Fibroblast of mammary gland (primary cell): ENCODE results near the gene MRPS2.
"Not testable (repeated sequence)": the region's sequence is repeated elsewhere in the genome, so short reads cannot be mapped to it uniquely, and the experiment has no call there.

Source experiments
- DNase-seq: peaks from one replicate; pipeline ENCODE4 v3.0.0-alpha.2; 2010; ENCODE audit warnings: low read depth
- H3K4me3 ChIP-seq: 2 replicates; pipeline ENCODE4 v1.5.1; 2011; ENCODE audit warnings: low read depth, mild to moderate bottlenecking, low read length, moderate library complexity; ENCODE audit not compliant: control insufficient read depth
- TF ChIP-seq, protein P1 (sequence below): conservative IDR thresholded peaks from 2 replicates; pipeline ENCODE4 v1.5.1; 2011; ENCODE audit warnings: low read depth, low read length, inconsistent platforms; ENCODE audit not compliant: control insufficient read depth, insufficient read depth

The MRPS2 gene

DNA sequence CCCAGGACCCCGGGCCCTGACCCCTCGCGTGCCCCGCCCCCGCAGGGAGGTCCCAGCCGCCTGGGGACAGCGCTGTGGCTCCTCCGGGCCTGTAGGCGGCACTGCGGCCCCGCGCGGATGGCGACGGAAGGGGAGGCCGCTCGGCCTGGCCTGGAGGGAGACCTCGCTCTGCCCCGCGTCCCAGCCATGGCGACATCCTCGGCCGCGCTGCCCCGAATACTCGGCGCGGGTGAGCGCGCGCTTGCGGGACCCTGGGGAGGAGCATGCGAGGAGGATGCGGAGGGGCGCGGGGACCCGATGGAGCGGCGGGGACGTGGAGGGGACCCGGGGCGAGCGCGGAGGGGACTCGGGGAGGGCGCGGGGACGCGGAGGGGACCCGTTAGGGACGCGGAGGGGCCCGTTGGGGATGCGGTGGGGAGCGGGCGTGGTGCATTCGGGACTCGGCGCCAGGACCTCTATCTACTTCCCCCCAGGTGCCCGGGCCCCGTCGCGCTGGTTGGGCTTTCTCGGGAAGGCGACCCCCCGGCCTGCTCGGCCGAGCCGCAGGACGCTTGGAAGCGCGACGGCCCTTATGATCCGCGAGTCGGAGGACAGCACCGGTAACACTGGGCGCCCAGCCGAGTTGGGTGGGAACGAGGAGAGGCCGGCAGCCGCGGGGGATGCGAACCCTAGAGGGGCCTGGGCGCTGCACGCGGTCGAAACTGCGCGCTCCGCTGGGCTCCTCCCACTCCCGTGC is at the start of gene MRPS2:
TSS of gene MRPS2 (plus strand) at position 158 of the 736 bp plus-strand sequence. CDS start at position 187, 29 bp downstream.
- peak; percentile 77 for DNase-seq
- peak within 1 kb of the TSS; percentile 68 for H3K4me3 ChIP-seq
- TF ChIP-seq, protein P1, sequence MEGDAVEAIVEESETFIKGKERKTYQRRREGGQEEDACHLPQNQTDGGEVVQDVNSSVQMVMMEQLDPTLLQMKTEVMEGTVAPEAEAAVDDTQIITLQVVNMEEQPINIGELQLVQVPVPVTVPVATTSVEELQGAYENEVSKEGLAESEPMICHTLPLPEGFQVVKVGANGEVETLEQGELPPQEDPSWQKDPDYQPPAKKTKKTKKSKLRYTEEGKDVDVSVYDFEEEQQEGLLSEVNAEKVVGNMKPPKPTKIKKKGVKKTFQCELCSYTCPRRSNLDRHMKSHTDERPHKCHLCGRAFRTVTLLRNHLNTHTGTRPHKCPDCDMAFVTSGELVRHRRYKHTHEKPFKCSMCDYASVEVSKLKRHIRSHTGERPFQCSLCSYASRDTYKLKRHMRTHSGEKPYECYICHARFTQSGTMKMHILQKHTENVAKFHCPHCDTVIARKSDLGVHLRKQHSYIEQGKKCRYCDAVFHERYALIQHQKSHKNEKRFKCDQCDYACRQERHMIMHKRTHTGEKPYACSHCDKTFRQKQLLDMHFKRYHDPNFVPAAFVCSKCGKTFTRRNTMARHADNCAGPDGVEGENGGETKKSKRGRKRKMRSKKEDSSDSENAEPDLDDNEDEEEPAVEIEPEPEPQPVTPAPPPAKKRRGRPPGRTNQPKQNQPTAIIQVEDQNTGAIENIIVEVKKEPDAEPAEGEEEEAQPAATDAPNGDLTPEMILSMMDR, result peak; percentile 43

DNA sequence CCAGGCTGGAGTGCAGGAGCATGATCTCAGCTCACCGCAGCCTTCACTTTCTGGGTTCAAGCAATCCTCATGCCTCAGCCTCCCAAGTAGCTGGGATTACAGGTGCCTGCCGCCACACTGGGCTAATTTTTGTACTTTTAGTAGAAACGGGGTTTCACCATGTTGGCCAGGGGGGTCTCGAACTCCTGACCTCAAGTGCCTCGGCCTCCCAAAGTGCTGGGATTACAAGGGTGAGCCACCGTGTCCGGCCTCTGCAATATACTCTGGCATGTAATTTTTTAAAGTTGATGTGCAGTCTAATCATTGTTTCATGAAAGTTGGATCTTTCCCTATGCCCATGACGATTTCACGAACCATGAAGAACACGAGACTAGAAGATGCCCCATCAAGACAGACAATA is 49.5 kb upstream of the MRPS2 start:
- TF ChIP-seq, protein P1, result no peak
- DNase-seq, result no peak

GRCh38 chr9:135451909-135452308 is 48.6 kb upstream of the MRPS2 start:
- not testable (repeated sequence) for DNase-seq, H3K4me3 ChIP-seq

More for the DNA sequence above, 49.5 kb upstream of the MRPS2 start:
- H3K4me3 ChIP-seq, result no peak overlapping the region

DNA sequence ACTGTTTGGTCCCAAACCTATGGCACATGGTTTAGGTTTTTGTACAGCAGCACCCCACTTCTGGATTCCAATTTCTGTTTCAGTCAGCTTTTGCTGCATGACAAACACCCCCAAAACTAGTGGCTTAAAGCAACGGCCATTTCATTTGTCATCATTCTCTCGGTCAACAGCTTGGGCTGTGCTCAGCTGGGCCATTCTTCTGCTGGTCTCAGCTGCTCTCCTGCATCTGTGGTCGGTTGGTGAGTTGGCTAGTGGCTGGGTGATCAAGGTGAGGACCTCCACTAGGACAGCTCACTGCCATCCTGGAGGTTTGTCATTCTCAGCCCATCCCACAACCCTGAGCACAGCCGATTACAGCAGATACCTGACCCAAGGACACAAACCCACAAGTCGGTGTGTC is 45.7 kb upstream of the MRPS2 start:
- TF ChIP-seq, protein P1, result no peak
- H3K4me3 ChIP-seq, result no peak overlapping the region
- DNase-seq, result no peak

DNA sequence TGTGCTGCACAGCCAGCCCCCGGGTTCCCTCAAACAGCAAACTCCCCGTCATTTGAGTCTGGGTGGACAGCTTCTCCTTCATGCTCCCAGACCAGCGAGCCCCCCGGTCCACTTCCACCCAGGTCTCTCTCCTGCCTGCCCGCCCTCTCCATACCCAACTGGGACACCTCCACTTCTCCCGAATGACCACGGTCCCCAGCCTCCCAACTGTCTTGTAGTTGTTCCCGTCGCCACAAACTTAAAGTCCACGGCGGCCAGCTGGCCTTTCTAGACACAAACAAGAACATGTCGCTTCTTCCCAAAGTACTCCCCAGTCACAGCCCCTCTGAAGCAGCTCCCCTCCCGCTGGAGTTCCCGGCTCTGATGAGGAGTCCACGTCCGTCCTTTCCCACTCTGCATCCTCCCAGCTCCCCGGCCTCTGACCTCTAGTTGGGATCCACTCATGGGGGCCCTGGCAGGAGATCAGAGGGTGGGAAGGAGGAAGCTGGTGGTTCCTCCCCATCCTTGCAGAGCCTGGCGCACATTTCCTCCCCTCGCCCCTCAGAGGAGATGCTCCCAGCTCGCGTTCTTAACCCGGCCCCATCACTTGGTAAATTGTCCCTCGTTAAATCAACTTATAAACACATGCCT is 45.0 kb upstream of the MRPS2 start:
- DNase-seq, result no peak
- TF ChIP-seq, protein P1, result no peak
- no peak overlapping the region for H3K4me3 ChIP-seq

DNA sequence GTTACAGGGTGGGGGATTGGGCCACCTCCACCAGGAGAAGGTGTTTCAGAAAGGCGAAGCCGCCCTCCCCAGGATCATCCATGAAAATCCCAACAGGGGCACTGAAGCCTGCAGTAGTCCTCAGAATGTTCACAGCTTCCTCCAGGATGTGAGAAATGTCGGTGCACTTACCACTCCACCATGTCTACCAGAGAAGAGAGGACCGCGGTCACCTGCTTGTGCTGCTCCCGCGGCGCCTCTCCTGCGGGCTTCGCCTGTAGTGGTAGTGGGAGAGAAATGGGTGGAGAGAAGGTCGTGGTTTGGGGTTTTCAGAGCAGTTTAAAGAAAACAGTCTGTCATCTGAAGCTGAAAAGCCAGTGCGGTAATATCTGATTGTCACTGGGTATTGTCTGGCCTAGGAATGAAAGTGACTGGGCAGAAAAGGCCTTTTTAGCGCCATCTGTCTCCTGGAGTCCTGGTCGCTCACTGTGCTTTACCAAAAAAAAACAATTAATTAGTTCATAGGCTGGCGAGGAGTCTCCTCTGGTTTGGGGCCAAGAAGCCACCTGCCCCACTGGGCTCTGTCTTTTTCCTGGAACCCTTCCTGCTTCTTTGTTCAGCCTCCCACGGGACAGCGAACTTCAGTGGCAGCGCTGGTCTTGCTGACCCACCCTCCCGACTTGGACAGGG is 43.9 kb upstream of the MRPS2 start:
- H3K4me3 ChIP-seq, result no peak overlapping the region
- TF ChIP-seq, protein P1, result no peak
- no peak for DNase-seq

GRCh38 chr9:135458478-135458877 is 42.0 kb upstream of the MRPS2 start:
- H3K4me3 ChIP-seq, DNase-seq: not testable (repeated sequence)
